Natural killer cell (primary cell): ENCODE measurements around the gene LRRC1. TPM values are rescaled to one million over a fixed set of nuclear protein-coding genes. Genes with fewer than 3 reads are reported as not detected.

Source experiments
- ATAC-seq, 3 donors: fragments of 150-1000 bp in 2 of 3; fragments of 200-7000 bp in 1 of 3; cut with Tn5 transposase; 1 replicate in 1 of 3; 2 replicates in 2 of 3; pipeline ENCODE4 v1.10.0; 2021; ENCODE audit warnings: mild to moderate bottlenecking in 2 of 3, moderate library complexity in 2 of 3
- DNase-seq, 2 donors: peaks; one replicate each; pipeline versions ENCODE4 v3.0.0 to v3.0.0-alpha.2; 2013 to 2021; ENCODE audit warnings: mixed read lengths in 1 of 2
- H3K27ac ChIP-seq: one replicate; pipeline ENCODE4 v1.5.1; 2013; ENCODE audit warnings: mild to moderate bottlenecking, low read length
- H3K27me3 ChIP-seq: one replicate; pipeline ENCODE4 v1.6.1; 2013; ENCODE audit warnings: low read length; ENCODE audit not compliant: control insufficient read depth, insufficient read depth
- H3K36me3 ChIP-seq: one replicate; pipeline ENCODE4 v1.6.1; 2013; ENCODE audit warnings: low read length; ENCODE audit not compliant: control insufficient read depth, insufficient read depth
- H3K4me1 ChIP-seq: one replicate; pipeline ENCODE4 v1.6.1; 2013; ENCODE audit warnings: low read length; ENCODE audit not compliant: control insufficient read depth, insufficient read depth
- H3K4me3 ChIP-seq: one replicate; pipeline ENCODE4 v1.5.1; 2013; ENCODE audit warnings: low read length
- H3K9me3 ChIP-seq: one replicate; pipeline ENCODE4 v1.6.1; 2013; ENCODE audit warnings: low read length; ENCODE audit not compliant: control insufficient read depth, insufficient read depth
- H3K27ac Mint-ChIP-seq, 2 donors: one replicate each; pipeline ENCODE4 v1.8.0; 2022; ENCODE audit warnings: mild to moderate bottlenecking in 2 of 2, mixed read lengths in 2 of 2, moderate library complexity in 1 of 2
- H3K27me3 Mint-ChIP-seq, 2 donors: one replicate each; pipeline ENCODE4 v1.8.0; 2022; ENCODE audit warnings: low read depth in 2 of 2, mixed read lengths in 2 of 2
- H3K36me3 Mint-ChIP-seq: one replicate; pipeline ENCODE4 v1.8.0; 2022; ENCODE audit warnings: mixed read lengths
- H3K4me1 Mint-ChIP-seq, 2 donors: one replicate each; pipeline ENCODE4 v1.8.0; 2022; ENCODE audit warnings: mixed read lengths in 2 of 2
- H3K4me3 Mint-ChIP-seq: one replicate; pipeline ENCODE4 v1.8.0; 2022; ENCODE audit warnings: mild to moderate bottlenecking, moderate library complexity, mixed read lengths
- H3K9me3 Mint-ChIP-seq, 2 donors: one replicate each; pipeline ENCODE4 v1.8.0; 2022; ENCODE audit warnings: mixed read lengths in 2 of 2
- CTCF ChIP-seq: fragments of 200-600 bp; IDR thresholded peaks from one replicate; pipeline ENCODE4 v1.8.0; 2022; ENCODE audit warnings: antibody characterized with exemption
- WGBS: methylation state at CpG from one replicate; pipeline ENCODE4 v1.1.7; 2013; ENCODE audit warnings: missing lambda C conversion rate; ENCODE audit not compliant: insufficient coverage; 5-methylcytosine and 5-hydroxymethylcytosine counted together
- intact Hi-C: fragments of 100-400 bp; cut with micrococcal nuclease; formaldehyde crosslinking; loops from one replicate; pipeline ENCODE4 v1.14.2; 2022
- total RNA-seq, 4 donors: library from RNA; stranded (reverse); fragments of 120-200 nt in 1 of 4; gene quantifications; one replicate each; pipeline versions ENCODE4 v1.2.3 to v1.2.4, GENCODE V29; 2013 to 2022

The LRRC1 gene
- total RNA-seq, 3 donors from 2014 or later (not counting 1 experiment from before 2014, with no cell fraction given): 2.0 to 5.6 (median 3.7) TPM

- Histone ChIP-seq H3K9me3 (no peaks in the 10 kb centered on the region), H3K27me3 (no peaks in the 10 kb centered on the region), H3K4me3 (no peak overlapping the region), H3K4me1 (no peaks in the 10 kb centered on the region), H3K36me3 (no peaks in the 10 kb centered on the region), H3K27ac (no peak overlapping the region)
- Mint-ChIP-seq H3K27ac (no peak overlapping the region), H3K36me3 (no peaks in the 10 kb centered on the region), H3K4me1 (peaks cover 0 to 4% of the 10 kb centered on the region in 2 donors), H3K27me3 (no peaks in the 10 kb centered on the region), H3K9me3 (no peaks in the 10 kb centered on the region), H3K4me3 (no peak overlapping the region)
- WGBS: 100% methylated on average over 1 of the region's 4 CpGs
- intact Hi-C loops: no loop called here
- no peak for TF ChIP-seq CTCF
- ATAC-seq (no peak), DNase-seq (no peak)
Measured at GRCh38 chr6:53834132-53834531, 39.3 kb downstream of the LRRC1 start.

- H3K4me3 Mint-ChIP-seq: no peak overlapping the region
- H3K4me1 ChIP-seq: no peaks in the 10 kb centered on the region
- H3K4me3 ChIP-seq: no peak overlapping the region
- intact Hi-C loops: no loop called here
- no peak overlapping the region for H3K27ac Mint-ChIP-seq
- peaks cover 0 to 2% of the 10 kb centered on the region in 2 donors for H3K9me3 Mint-ChIP-seq
- no peak overlapping the region for H3K27ac ChIP-seq
- peaks cover 0 to 9% of the 10 kb centered on the region in 2 donors for H3K4me1 Mint-ChIP-seq
- no peaks in the 10 kb centered on the region for H3K27me3 Mint-ChIP-seq
- WGBS: 81% methylated on average over 3 of the region's 3 CpGs
- no peak for ATAC-seq
- no peaks in the 10 kb centered on the region for H3K36me3 Mint-ChIP-seq
- no peaks in the 10 kb centered on the region for H3K36me3 ChIP-seq
- no peaks in the 10 kb centered on the region for H3K9me3 ChIP-seq
- TF ChIP-seq CTCF: no peak
- no peak for DNase-seq
- no peaks in the 10 kb centered on the region for H3K27me3 ChIP-seq
Measured at GRCh38 chr6:53837865-53838769, 43.3 kb downstream of the LRRC1 start.

GRCh38 chr6:53840027-53840426 lies 45.2 kb downstream of the LRRC1 start:
- 100% methylated on average over 1 of the region's 1 CpG for WGBS
- intact Hi-C loops: no loop called here
- peaks cover 0 to 5% of the 10 kb centered on the region in 2 donors for H3K4me1 Mint-ChIP-seq

More at GRCh38 chr6:53840027-53840426, 45.2 kb downstream of the LRRC1 start:
- Mint-ChIP-seq H3K4me3 (no peak overlapping the region), H3K27me3 (no peaks in the 10 kb centered on the region), H3K27ac (no peak overlapping the region), H3K9me3 (peaks cover 0 to 2% of the 10 kb centered on the region in 2 donors), H3K36me3 (no peaks in the 10 kb centered on the region)
- Histone ChIP-seq H3K9me3 (no peaks in the 10 kb centered on the region), H3K36me3 (no peaks in the 10 kb centered on the region), H3K27me3 (no peaks in the 10 kb centered on the region), H3K4me1 (no peaks in the 10 kb centered on the region), H3K27ac (no peak overlapping the region), H3K4me3 (no peak overlapping the region)
- ATAC-seq (no peak), DNase-seq (no peak)
- no peak for TF ChIP-seq CTCF
